Psoas muscle (tissue), 8 donors: ENCODE results near the gene MYL11. TPM values are rescaled to one million over a fixed set of nuclear protein-coding genes. Genes with fewer than 3 reads are reported as not detected.

ENCODE experiments used
- ATAC-seq, 4 donors: fragments of 200-7000 bp; cut with Tn5 transposase; one replicate each; pipeline ENCODE4 v1.9.1; 2020; ENCODE audit warnings: moderate library complexity in 3 of 4, mild to moderate bottlenecking in 2 of 4
- DNase-seq, 2 donors: peaks; one replicate each; pipeline ENCODE4 v3.0.0-alpha.2; 2020
- H3K27ac ChIP-seq: fragments of 200-600 bp; one replicate; pipeline ENCODE4 v1.8.0; 2022
- H3K27me3 ChIP-seq, 3 donors: fragments of 200-600 bp in 1 of 3; one replicate each; pipeline versions ENCODE4 v1.6.1 to v1.8.0; 2013 to 2022; ENCODE audit warnings: low read length in 2 of 3, mild to moderate bottlenecking in 2 of 3, moderate library complexity in 1 of 3; ENCODE audit not compliant: insufficient read depth in 3 of 3
- H3K36me3 ChIP-seq, 2 donors: fragments of 200-600 bp in 1 of 2; one replicate each; pipeline versions ENCODE4 v1.6.1 to v1.8.0; 2013 to 2022; ENCODE audit warnings: low read depth in 1 of 2, mild to moderate bottlenecking in 1 of 2, moderate library complexity in 1 of 2; ENCODE audit not compliant: insufficient read depth in 1 of 2
- H3K4me1 ChIP-seq: fragments of 200-600 bp; one replicate; pipeline ENCODE4 v1.8.0; 2022
- H3K4me3 ChIP-seq: fragments of 200-600 bp; one replicate; pipeline ENCODE4 v1.8.0; 2022; ENCODE audit warnings: mild to moderate bottlenecking
- H3K9me3 ChIP-seq: fragments of 200-600 bp; one replicate; pipeline ENCODE4 v1.8.0; 2022
- CTCF ChIP-seq: fragments of 200-600 bp; IDR thresholded peaks from one replicate; pipeline ENCODE4 v1.8.0; 2022; ENCODE audit warnings: antibody characterized with exemption
- WGBS, 3 donors: extraction: QIAGEN DNeasy Blood & Tissue Kit; methylation state at CpG; one replicate each; pipeline versions ENCODE4 v1.1.6 to v1.1.7; 2013; 5-methylcytosine and 5-hydroxymethylcytosine counted together
- intact Hi-C, 2 donors: fragments of 100-400 bp; cut with DNase I; formaldehyde crosslinking; loops; one replicate each; pipeline versions ENCODE4 v1.11.0 to v1.14.2; 2022
- polyA plus RNA-seq, 3 donors: library from polyadenylated mRNA; stranded (reverse); fragments of 200-250 nt; gene quantifications; one replicate each; pipeline ENCODE4 v1.2.3, GENCODE V29; 2013
- total RNA-seq, 4 donors: library from RNA; stranded (reverse); fragmentation: NEBNext Ultra II Directional in 2 of 4; extraction: Animal tissue kit (Norgen Biotek cat#: 25700) in 2 of 4; gene quantifications; one replicate each; pipeline versions ENCODE4 v1.2.1 to v1.2.4, GENCODE V29; 2021 to 2023
- donor health status: healthy with polysubstance abuse.
- donor health status: DM: no; HTN: no; CAD: no; lungs with moderate emphysema.
- donor health status: Bipolar disorder and iron deficiency.
- donor health status: healthy.
- donor health status: DM: yes; HTN: yes; CAD: no.
- donor health status: DM: no; HTN: no; CAD: no.
- donor health status: DM: no; HTN: no; CAD: no.
- donor health status: DM: yes; HTN: yes; CAD: no.

The MYL11 gene
- total and polyA plus RNA-seq, 7 donors: 636 to 6,743 (median 2,548) TPM

GRCh38 chr16:30351586-30352419, 22.8 kb upstream of the MYL11 start:
- DNase-seq: peak; percentile 89 to 92
- H3K27ac ChIP-seq: peak overlapping the region; percentile 97
- ATAC-seq: peak; percentile 70 to 75 (median 74)
- no peaks in the 10 kb centered on the region for H3K9me3 ChIP-seq
- H3K4me3 ChIP-seq: no peak overlapping the region
- no peaks in the 10 kb centered on the region for H3K27me3 ChIP-seq
- no peak for TF ChIP-seq CTCF
- 35 to 56% (median 45%) methylated on average over 11 of the region's 11 CpGs for WGBS, 3 donors
- intact Hi-C loops: no loop called here
- H3K36me3 ChIP-seq: peaks cover 0 to 44% of the 10 kb centered on the region in 2 donors
- H3K4me1 ChIP-seq: peaks cover 44% of the 10 kb centered on the region

GRCh38 chr16:30352488-30353401, 21.9 kb upstream of the MYL11 start:
- Histone ChIP-seq H3K27ac (peak overlapping the region; percentile 97), H3K36me3 (peaks cover 0 to 54% of the 10 kb centered on the region in 2 donors), H3K9me3 (no peaks in the 10 kb centered on the region), H3K27me3 (no peaks in the 10 kb centered on the region), H3K4me3 (no peak overlapping the region), H3K4me1 (peaks cover 44% of the 10 kb centered on the region)
- 76 to 83% (median 77%) methylated on average over 13 to 14 of the region's 14 CpGs for WGBS, 3 donors
- intact Hi-C loops: no loop called here
- DNase-seq: peak in 1 of 2 donors; percentile 48
- no peak for ATAC-seq
- TF ChIP-seq CTCF: peak; percentile 10

DNA sequence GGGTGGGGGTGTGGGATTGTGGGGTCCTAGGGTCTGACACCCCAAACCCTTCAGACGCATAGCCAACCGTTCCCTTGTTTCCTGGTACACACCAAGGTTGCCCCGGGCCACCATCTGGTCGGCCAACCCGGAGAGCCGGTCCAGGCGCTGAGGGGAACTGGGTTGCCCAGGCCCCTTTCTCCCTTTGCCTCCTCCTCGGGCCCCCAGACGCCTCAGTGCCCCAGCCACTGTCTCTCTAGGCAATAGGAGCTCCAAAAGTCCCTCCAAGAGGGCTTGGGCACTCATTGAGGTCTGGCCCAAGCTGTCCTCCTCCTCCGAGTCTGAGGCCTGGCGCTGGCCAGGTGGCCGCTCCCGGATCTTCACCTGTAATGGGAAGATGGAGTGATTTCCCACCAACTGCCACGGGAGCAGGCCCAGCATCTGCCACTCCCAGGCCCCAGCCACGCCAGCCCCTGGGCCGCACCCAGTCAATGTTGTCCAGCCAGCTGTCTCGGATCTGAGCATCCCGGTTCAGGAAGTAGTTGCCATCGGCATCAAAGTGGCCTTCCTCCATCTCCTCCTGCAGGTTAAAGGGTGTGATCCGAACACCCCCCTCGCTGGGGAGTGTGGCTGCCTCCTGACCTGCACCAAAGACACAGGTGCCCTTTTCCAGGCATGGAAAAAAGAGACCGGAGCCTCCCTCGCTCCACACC, 21.0 kb upstream of the MYL11 start:
- H3K27me3 ChIP-seq: no peaks in the 10 kb centered on the region
- ATAC-seq: no peak
- peak overlapping the region; percentile 89 for H3K4me3 ChIP-seq
- intact Hi-C loops: no loop called here
- TF ChIP-seq CTCF: no peak
- peak in 1 of 2 donors; percentile 41 for DNase-seq
- peaks cover 0 to 61% of the 10 kb centered on the region in 2 donors for H3K36me3 ChIP-seq
- 85 to 87% (median 85%) methylated on average over 23 of the region's 23 CpGs for WGBS, 3 donors
- peaks cover 44% of the 10 kb centered on the region for H3K4me1 ChIP-seq
- no peaks in the 10 kb centered on the region for H3K9me3 ChIP-seq
- H3K27ac ChIP-seq: peak overlapping the region; percentile 97

DNA sequence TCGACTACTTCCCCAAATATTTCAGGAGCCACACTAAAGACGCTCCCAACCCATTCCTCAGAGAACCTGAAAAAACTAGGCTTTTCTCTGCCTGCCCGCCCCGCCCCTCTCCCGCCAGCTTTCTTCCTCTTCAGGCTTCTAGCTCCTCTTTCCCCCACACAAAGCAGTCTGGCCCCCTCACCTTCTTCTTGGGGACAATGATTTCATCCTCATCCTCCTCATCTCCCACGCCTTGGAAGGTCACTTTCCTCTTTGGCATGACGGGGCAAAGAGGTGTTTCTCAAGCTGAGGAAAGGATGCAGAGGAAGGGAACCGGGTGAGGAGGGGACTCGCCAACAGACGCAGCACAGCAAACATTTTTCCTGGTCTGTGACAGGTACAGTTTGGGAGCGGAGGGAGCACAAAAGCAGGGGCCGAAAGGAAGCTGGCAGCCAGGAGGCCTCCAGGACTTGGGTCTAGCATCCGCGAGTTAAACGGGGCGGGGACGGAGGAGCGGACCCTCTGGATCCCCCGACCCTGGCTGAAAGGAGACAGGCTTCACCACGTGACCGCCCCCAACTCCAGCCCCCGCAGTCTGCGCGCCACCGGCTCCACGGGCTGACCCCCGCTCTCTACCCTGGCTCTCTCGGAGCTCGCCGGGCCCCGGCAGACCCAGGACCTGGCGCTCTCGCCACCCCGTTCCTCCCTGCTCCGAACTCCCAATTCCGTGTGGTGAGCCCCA, 20.0 kb upstream of the MYL11 start:
- no peaks in the 10 kb centered on the region for H3K27me3 ChIP-seq
- TF ChIP-seq CTCF: no peak
- WGBS, 3 donors: 3 to 6% (median 4%) methylated on average over 25 to 36 of the region's 36 CpGs
- H3K4me1 ChIP-seq: peaks cover 44% of the 10 kb centered on the region
- peaks cover 0 to 68% of the 10 kb centered on the region in 2 donors for H3K36me3 ChIP-seq
- H3K9me3 ChIP-seq: no peaks in the 10 kb centered on the region
- H3K27ac ChIP-seq: peak overlapping the region; percentile 97
- peak overlapping the region; percentile 89 for H3K4me3 ChIP-seq
- intact Hi-C loops: no loop called here
- peak; percentile 12 to 44 (median 22) for ATAC-seq
- DNase-seq: no peak
